HG03066 (cell line): ENCODE data around the gene PARM1.

Experiments
- ATAC-seq: cut with Tn5 transposase; IDR thresholded peaks from one replicate; pipeline ENCODE4 v1.9.1; 2021; ENCODE audit warnings: low read depth; ENCODE audit not compliant: unreplicated experiment

The PARM1 gene

DNA sequence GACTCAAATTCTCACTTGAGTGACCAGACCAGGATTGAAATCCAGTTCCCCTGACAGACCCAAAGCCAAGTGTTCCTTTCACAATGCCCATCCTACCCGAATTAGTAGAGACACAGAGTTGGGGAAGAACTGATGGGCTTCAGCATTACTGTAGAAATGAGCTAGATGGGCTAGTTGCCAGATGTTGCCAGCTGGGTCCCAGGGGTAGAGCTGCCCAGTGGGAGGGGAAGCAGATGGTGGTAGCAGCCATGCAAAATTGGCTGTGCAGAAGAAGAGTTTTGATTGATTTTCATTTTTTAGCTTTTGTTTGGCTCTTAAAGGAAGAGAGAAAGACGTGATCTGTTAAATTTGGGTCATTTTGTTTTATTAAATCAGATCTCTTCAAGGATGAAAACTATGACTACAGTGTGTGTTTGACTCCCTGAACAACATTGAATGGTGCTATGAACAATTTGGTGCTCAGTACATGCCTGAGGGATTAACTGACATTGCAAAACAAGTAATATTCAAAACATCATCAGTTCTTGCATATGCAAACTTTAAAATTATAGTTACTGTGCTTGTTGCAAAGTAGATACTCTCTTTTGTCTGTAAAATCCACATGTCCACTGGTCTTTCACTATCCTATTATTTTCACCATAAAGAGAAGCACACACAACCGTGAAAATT is 86.0 kb downstream of the PARM1 start:
- no peak for ATAC-seq

DNA sequence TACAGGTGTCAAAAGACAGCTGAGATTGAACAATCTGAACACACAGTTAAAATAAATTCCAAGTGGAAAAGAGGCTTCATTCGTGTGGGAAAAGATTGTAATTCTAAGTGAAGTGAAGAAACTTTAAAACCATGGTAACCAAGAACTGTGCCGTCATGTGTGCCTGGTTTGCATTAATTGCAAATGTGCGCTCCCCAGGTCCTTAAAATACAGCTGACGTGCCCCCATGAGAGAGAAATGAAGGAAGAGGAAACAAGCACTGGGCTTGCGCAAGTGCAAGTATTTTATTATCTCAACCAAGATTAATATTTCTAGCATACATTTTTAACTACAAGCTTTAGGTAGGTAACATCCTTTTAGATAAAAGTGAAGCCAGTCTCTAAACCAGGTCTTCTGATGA is 92.5 kb downstream of the PARM1 start:
- ATAC-seq: no peak

DNA sequence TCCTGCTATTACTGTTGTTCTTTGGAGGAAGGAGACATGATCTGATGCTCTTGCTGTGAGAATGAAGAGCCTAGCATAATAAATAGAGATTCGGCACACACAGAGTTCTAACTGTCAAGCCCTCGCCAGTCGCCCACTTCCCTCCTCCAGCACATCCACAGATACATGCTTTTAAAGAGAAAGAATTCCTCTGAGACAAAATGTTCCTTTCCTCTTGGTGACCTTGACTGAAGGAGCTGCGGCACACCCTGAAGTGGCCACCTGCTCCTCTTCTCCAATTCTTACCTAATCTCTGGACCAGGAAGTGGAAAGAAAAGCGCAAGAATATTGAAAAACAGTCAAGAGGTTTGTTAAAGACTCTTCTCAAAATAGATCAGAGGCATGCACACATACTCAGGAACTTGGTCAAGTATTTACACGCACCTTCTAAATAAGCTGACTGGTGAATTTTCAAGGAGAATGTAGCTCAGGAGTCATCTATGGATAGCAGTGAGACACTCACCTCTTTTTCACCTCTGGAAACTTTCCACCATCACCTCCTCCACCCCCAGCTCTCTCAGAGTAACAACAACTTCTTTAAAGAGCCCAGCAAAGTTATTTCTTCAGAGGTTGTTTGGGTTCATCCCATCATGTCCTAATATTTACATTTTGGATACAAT is 95.4 kb downstream of the PARM1 start:
- ATAC-seq: no peak

DNA sequence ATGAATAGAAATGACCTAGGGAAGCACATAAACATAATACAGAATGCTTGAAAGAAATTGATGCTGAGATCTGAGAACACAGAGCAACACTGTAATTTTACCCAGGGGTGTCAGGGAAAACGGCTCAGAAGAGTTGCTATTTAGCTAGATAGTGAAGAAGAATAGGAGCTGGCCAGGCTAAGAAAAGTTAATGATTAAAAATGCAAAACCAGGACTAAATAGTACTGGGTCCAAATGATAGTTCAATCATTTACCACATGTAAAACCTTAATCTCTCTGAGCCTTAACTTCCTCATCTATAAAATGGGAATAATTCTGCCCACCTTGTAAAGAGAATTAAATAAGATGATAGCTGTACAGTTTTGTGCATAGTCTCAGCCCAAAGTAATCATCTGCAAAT is 97.1 kb downstream of the PARM1 start:
- no peak for ATAC-seq

DNA sequence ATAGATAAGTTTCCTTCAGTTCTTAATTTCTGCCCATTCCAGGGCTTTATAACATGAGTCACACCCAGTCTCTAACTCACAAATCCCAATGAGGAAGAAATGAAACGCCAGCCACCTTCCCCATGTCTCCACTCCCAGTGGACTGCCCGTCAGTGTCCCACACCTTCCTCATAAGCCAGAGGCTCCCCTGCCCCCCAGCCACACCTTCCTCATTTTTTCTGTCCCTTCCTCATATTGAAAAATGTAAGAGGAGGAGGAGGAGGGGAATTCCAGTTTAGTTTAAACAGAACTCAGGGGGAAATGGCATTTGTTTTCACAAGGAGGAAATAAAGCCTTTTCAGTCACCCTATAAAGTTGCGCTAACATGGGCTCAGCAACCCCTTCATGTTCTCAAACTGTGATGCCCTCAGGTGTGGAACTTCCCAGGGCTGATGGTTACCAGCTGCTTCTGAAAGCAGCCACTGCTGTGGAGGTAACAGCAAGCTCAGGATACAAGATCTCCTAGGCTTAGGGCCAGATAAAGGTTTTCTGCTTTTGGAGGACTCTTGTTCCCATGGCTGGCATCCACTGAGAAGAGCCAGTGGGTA is 97.8 kb downstream of the PARM1 start:
- ATAC-seq: no peak

DNA sequence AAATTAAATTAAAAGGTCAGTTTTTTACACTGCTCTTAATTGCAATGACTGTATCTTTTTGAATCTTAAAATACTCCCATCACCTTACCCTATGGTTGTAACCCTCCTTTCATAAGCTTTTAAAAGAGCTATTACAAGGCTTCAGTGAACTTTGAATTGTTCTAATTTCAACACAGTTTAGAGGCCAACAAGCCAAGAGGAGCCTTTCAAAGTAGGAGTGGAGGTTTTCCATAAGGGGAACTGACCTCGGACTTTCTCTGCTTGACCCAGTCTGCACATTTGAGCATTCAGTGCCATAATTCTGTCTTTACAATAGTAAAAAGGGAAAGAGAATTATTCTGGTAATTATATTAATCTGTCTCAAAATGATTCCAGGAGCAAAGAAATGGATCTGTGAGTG is 98.9 kb downstream of the PARM1 start:
- ATAC-seq: no peak

DNA sequence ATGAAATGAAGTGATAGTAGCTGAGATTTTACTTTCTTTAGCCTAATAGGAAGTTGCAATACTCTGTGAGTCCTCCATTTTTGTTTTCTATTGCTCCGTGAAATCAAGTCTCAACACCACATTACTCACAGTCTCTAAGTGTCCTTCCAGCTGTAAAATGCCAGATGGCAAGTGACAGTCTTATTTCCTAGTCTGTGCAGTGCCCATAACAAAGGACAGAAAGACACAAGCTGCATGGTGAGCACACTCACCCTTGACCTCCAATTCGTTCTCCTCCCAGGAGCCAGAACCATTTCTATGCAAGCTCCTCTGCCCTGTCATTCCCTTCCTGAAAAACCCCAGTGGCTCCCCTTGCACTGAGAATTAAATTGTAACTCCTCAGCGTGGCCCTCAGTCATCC is 101.6 kb downstream of the PARM1 start:
- ATAC-seq: no peak

DNA sequence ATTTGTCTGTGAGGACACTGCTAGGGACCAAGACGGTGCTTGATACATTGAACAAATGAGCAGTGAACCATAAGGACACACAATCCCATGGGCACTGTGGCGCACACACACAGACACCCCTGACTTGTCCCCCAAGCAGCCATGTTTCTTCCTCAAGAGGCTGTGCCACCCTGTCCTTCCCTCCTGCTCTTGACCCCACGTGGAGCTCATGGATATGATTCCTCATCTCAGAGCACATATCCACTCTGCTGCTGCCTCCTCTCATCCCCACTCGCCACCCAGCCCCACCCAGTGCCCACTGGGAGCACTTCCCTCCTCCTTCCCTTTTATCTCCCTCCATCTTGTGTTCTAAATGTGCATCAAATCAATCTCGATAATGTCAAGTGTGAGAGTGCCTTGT is 102.4 kb downstream of the PARM1 start:
- ATAC-seq: no peak

DNA sequence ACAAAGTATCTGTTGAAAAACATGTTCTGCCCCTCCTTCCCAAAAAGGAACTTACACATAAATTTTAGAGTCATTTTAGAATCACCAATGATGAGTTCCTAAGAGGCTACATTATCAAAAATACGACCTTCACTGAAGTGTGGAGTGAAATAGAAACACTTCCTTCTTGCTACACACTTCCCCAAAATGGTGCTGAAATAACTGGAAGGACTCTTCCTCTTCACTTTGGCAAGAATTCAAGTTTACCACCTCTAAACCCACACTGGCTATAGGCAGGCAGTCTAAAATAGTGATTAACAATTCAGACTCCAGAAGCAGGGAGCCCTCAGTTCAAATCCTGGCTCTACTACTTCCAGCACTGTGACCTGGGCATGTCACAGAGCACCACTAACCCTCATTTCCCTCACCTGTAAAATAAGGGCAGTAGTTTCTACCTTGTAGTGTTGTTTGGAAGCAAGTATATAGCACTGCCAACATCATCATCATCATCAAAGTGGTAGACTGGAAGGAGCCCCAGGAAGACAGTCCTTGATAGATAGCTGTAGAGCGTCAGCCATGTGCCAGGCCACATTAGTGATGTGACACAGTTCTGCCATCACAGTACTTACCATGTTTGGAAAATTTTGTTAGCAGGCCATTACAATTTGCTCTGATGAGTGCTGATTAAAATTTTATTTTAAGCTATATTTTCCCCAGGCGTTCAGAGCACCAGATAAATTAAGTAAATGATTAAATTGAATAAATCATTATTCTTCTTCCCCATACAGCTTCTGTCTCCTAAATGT is 103.3 kb downstream of the PARM1 start:
- no peak for ATAC-seq

DNA sequence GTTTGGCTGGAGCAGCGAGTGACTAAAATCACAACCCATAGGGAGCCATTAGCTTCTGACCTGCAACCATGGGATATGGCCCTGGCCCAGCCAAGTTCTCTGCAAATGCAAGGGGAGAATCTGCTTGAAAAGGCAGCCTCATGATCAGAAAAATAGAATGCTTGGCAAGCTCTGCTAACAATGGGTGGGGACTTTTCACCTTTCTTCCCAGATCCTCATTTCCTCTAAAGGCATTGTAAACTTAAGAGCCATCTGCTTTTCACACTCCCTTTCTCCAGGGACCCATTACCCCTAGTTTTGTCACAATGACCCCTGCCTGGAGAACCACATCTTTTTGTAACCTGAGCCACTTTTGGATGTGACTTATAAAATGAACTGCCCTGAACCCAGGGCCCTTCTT is 104.3 kb downstream of the PARM1 start:
- no peak for ATAC-seq

DNA sequence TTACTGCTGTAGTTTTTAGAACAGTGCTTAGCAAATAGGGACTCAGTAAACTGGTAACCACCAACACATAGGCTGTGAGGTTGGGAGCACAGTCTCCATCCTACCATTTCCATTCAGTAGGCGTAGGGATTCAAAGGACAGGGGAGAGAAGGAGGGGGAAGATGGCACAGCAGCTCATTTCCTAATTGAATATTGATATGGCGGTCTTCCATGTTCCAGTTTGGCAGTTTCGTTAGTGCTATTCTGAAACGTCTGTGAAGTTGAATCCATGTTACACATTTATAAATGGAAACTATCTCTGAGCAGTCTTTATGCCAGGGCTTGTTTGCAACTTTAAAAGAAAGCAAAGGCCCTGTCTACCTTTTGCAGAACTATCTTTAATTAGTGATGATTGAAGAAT is 105.5 kb downstream of the PARM1 start:
- no peak for ATAC-seq

DNA sequence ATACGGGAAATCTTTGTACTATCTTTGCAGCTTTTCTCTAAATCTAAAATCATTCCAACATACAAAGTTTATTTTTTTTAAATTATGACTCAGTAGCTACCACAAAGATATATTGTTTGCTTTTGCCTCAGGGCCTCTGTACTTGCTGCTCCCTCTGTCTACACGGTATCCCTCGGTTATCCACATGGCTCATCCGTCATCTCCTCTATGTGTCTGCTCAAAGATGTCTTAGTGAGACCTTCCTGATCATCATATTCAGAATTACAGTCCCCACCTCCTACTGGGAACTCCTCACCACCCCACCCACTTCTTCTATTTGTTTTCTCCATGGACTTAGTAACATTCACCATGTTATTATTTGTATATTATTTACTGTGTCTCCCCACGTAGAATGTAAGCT is 107.8 kb downstream of the PARM1 start:
- ATAC-seq: no peak

DNA sequence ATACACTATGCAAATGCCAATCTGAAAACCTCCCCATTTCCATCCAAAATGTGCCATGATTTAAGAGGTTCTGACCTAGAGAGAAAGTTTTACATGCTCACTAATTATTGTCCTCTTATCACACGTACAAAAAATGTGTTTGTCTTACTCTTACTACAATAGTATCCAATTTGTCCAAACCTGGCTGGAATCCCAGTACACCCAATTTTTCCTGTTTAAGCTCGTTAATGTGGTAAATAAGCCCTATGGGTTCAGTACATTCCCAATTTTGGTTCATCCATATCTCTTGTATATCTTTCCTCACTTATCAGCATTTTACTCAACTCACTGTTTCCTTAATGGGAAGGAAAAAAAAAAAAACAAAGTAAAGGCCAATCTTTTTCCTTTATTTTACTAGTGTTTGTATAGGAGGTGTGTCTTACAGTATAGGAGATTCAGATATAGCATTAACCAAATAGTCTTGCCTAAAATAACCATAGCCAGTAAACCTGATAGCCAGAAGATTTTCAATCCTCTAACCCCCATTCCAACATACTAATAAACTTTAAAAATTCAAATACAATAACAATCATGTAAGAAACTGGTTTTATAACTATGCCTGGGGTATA is 109.8 kb downstream of the PARM1 start:
- no peak for ATAC-seq

DNA sequence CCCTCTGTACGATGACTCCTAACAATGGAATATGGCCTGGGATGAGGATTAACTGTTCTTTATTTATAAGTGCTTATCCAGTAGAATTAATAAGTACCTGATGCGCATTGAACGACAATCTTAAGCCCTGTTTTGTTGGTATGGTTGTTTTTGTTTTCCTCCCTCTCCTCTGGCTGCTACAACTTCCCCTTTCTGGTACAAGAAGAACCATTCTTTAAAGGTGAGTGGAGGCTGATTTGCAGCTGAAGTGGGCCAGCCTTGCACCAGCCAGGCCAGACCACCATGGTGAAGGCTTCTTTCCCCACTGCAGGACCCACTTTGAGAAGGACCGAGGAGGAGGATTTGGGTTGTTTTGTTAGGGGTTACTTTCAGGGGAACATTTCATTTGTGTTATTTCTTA is 113.3 kb downstream of the PARM1 start:
- no peak for ATAC-seq

DNA sequence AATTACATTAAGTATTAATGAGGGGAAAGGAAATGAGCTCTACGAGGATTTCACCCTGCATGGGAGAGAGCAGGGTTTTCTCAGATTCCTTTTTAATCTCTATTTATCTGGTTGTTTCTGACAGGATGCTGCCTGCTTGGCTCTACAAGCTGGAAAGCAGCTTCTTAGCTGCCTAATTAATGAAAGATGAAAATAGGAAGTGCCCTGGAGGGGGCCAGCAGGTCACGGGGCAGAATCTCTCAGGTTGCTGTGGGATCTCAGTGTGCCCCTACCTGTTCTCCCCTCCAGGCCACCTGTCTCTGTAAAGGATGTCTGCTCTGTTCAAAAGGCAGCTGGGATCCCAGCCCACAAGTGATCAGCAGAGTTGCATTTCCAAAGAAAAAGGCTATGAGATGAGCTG is 113.7 kb downstream of the PARM1 start:
- ATAC-seq: no peak

DNA sequence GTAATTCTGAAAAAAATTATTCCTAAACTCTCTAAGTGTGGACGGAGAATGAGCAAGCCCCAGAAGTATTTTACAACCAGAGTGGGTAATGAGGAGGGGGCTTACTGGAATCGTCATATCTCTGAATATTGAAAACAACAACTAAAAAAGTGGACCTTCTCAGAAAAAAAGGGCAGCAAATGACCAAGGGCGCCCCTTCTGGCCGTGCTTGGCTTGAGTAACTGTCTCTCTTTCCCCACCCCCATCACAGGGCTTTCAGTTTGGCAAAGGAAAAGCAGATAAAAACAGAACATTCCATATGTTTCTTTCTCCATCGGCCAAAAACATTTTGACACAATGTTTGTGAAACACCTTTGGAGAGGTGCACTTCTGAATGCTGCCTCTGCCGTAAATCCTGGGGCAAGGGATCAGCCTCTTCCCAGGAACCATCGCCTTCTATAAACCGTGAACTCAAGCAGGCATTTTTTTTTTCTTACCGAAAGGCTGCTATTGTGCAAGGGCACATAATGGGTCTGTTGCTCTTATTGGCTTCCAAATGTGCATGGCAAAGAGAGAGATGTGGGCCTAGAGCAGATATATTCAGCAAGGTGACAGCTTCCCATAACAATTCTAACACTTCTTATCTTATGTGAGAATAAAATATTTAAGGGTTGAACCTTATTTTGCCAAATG is 115.4 kb downstream of the PARM1 start:
- ATAC-seq: no peak

DNA sequence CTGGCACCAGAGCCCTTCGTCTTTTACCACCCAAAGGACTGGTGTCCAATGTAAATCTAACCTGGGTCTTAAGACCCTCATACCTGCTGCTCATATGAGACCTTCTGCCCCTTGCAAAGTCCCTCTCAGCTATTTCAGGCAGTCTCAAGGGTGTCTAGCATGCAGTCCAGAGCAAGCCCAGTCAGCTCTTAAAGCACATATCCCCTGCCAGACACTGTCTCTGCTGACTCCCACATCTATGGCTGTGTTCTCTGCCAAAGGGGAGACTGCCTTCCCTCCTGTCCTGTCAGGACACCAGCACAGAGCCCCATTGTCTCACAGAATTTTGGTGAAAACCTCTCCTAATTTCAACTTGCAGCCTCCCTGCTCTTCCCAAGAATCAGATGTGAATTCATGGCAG is 118.5 kb downstream of the PARM1 start:
- no peak for ATAC-seq

DNA sequence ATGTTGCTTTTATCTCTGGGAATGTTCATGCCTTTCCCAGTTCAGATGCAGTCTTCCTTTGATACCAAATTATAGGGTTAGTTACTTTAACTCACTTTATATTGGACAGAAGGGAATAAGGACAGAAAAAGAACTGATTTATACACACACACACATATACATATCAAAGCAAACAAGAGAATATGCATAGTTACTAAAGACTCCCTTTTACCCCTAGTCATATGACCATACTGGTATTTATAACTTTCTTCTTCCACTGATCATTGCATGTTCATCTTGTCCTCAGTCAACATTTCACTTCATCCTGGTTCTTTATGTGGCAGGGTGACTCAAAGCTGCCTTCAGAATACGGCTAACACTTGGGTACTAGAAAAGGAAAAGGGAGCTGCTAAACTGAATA is 120.4 kb downstream of the PARM1 start:
- no peak for ATAC-seq

DNA sequence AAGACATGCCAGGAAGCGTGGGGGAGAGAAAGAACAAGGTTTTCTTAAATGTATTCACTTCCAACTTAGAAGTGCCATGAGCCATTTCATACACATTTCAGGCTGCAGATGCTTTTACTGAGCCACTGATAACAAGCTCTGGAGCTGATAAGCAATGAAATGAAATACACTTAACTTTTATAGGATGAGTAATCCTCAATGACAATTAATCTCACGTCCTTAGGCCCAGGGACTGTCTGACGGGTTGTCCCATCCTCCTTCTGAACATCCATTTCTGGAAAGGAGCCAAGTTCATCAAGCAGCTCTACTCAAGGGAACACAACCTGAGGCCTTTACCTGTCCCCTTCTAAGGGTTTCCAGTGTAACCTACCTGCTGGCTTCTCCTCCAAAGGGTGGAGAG is 121.2 kb downstream of the PARM1 start:
- ATAC-seq: no peak

DNA sequence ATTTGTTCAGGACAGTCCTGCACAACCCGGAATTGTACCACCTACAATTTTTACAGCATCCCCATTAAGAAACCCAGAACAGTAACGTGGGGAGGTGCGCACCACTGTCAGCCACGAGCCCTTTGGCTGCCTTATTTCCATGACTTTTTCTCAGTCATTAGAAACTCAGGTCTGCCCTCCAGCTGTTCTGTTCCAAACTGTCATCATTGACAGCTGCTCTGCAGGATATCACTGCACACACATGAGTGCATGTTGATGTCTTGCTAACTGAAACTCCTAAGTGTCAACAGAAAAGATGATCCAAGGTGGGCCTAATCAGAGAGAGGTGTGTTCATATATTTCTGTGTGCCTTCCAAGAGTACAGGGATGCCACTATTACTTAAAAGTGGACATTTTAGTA is 123.4 kb downstream of the PARM1 start:
- no peak for ATAC-seq

DNA sequence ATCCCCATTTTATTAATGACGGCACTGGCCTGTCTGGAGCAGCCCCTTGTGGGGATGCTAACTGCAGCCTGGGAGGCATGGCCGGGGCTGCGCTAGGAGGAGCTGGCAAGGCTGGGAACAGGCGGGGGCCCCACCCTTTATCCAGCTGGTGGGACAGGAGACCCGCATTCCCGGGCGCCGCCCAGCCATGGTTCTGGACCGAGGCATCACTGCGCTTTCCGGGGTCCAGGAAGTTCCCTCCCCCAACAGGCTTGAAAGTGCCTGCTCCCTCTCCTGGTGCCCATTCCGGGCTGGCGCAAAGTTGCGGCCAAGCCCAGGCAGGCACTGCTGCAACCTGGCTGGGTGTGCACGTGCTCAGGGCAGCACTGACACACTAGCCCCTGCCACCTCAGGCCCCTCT is 124.5 kb downstream of the PARM1 start:
- no peak for ATAC-seq
